ENCODE data around the gene MCM9.

GRCh38 chr6:118804091-118804490, 130.9 kb downstream of the MCM9 start:
- no peak for TF ChIP-seq POLR2A (IDR thresholded peaks at IDR 0.05)
- no peak for TF ChIP-seq CTCF (IDR thresholded peaks at IDR 0.05)
- no peak for TF ChIP-seq EP300 (IDR thresholded peaks at IDR 0.05)
